ENCODE measurements around the gene ZNF438. TPM values are rescaled to one million over a fixed set of nuclear protein-coding genes. Genes with fewer than 3 reads are reported as not detected.

Gene ZNF438
- total and polyA plus RNA-seq, 2 of the 8 experiments (the other 6 are each of a cell fraction or from before 2014, with no cell fraction given) = 0.95 to 1.7 TPM

- no peak overlapping the region for H2BK120ac ChIP-seq (replicated peaks; ENCODE audit: low read depth, low read length)
- no peak overlapping the region for H2BK15ac ChIP-seq (ENCODE audit: low read length)
- no peak overlapping the region for H3K4ac ChIP-seq (replicated peaks; ENCODE audit: insufficient read length, low read depth, low read length)
- H2AK5ac ChIP-seq (ENCODE audit: low read depth, low read length) = no peak overlapping the region
- H4K5ac ChIP-seq (ENCODE audit: insufficient read length, low read depth, low read length) = no peak overlapping the region
- no peak for TF ChIP-seq TAF1 (IDR thresholded peaks at IDR 0.05; ENCODE audit: low read depth, low read length)
- no peaks in the 10 kb centered on the region for H3K4me1 ChIP-seq (replicated peaks in 1 of 4; ENCODE audit: control insufficient read depth in 3 of 4, insufficient read depth in 4 of 4, low read length in 3 of 4)
- H3K56ac ChIP-seq (replicated peaks; ENCODE audit: insufficient read length, low read depth, low read length) = no peak overlapping the region
- H3K4me3 ChIP-seq (ENCODE audit: extremely low read depth in 1 of 4, insufficient read depth in 2 of 4, low read depth in 3 of 4, low read length in 4 of 4) = no peak overlapping the region
- H2BK5ac ChIP-seq (ENCODE audit: low read depth, low read length) = no peak overlapping the region
- H3K27ac ChIP-seq (ENCODE audit: low read depth, low read length) = no peak overlapping the region
- no peaks in the 10 kb centered on the region for H3K23me2 ChIP-seq (ENCODE audit: low read depth, low read length)
- H3K9ac ChIP-seq (replicated peaks in 1 of 4; ENCODE audit: extremely low read depth in 1 of 4, low read depth in 3 of 4, low read length in 3 of 4) = no peak overlapping the region
- H2BK20ac ChIP-seq (ENCODE audit: low read length) = no peak overlapping the region
- no peaks in the 10 kb centered on the region for H4K20me1 ChIP-seq (replicated peaks in 1 of 2; ENCODE audit: control insufficient read depth in 1 of 2, insufficient read depth in 2 of 2, low read length in 2 of 2)
- H4K91ac ChIP-seq (replicated peaks; ENCODE audit: insufficient read length, low read length) = no peak overlapping the region
- ChIA-PET POLR2A (ENCODE audit: partially characterized antibody) (no interaction called here), CTCF (ENCODE audit: partially characterized antibody) (no interaction called here)
- H3K79me2 ChIP-seq (ENCODE audit: control insufficient read depth in 1 of 2, insufficient read depth in 2 of 2, low read length in 2 of 2) = no peaks in the 10 kb centered on the region
- no peak overlapping the region for H3K18ac ChIP-seq (ENCODE audit: extremely low read depth, low read length)
- no peaks in the 10 kb centered on the region for H3K79me1 ChIP-seq (ENCODE audit: low read depth, low read length)
- no peak overlapping the region for H3K23ac ChIP-seq (ENCODE audit: insufficient read length)
- H3K36me3 ChIP-seq (ENCODE audit: control insufficient read depth in 2 of 4, insufficient read depth in 4 of 4, low read length in 3 of 4) = no peaks in the 10 kb centered on the region; a peak in 1 of 8 replicates
- FAIRE-seq (no peak), DNase-seq (ENCODE audit: low read depth in 1 of 2, low spot score in 2 of 2) (no peak)
- no peak overlapping the region for H3K14ac ChIP-seq (ENCODE audit: insufficient read length)
- H4K8ac ChIP-seq (ENCODE audit: extremely low read depth, insufficient read depth, low read length) = no peak overlapping the region; the same call in 1 of the 2 replicates
- H2BK12ac ChIP-seq (ENCODE audit: low read depth, low read length) = no peak overlapping the region
- peaks cover 15 to 16% of the 10 kb centered on the region in 2 experiments for H3K9me3 ChIP-seq (ENCODE audit: insufficient read depth in 2 of 2, low read depth in 1 of 2, low read length in 1 of 2)
- no peak overlapping the region for H3K4me2 ChIP-seq (ENCODE audit: insufficient read depth in 1 of 2, low read depth in 2 of 2, low read length in 2 of 2)
- H3K27me3 ChIP-seq (replicated peaks in 1 of 4; ENCODE audit: control insufficient read depth in 3 of 4, extremely low read depth in 1 of 4, insufficient read depth in 3 of 4, low read length in 3 of 4) = no peaks in the 10 kb centered on the region
- WGBS, 2 experiments (ENCODE audit: extremely low coverage in 1 of 2, insufficient coverage in 1 of 2, insufficient read length in 1 of 2, insufficient replicate concordance in 2 of 2, low coverage in 1 of 2, low lambda C conversion rate in 2 of 2, missing lambda C conversion rate in 1 of 2) = 81% methylated on average over 2 of the region's 2 CpGs; no CpG with 5 or more reads in 1 of the 2 experiments
- no peak overlapping the region for H2AFZ ChIP-seq (ENCODE audit: low read length)
Observed at GRCh38 chr10:30990971-30991646, 40.6 kb downstream of the ZNF438 start.
